Mucosa of stomach (tissue), 1 donor: ENCODE data around the gene NPBWR2.

Source experiments
- H3K27me3 ChIP-seq: one replicate; pipeline ENCODE4 v1.7.0; 2013; ENCODE audit warnings: mild to moderate bottlenecking, low read length; ENCODE audit not compliant: control insufficient read depth, insufficient read depth
- H3K36me3 ChIP-seq: one replicate; pipeline ENCODE4 v1.7.0; 2013; ENCODE audit warnings: low read length; ENCODE audit not compliant: control insufficient read depth, insufficient read depth
- H3K4me1 ChIP-seq: one replicate; pipeline ENCODE4 v1.7.0; 2013; ENCODE audit warnings: mild to moderate bottlenecking, low read length; ENCODE audit not compliant: control insufficient read depth, insufficient read depth
- H3K4me3 ChIP-seq: one replicate; pipeline ENCODE4 v1.7.0; 2013; ENCODE audit warnings: low read length
- H3K9ac ChIP-seq: one replicate; pipeline ENCODE4 v1.7.0; 2013; ENCODE audit warnings: mild to moderate bottlenecking, low read length, moderate library complexity
- H3K9me3 ChIP-seq: one replicate; pipeline ENCODE4 v1.7.0; 2013; ENCODE audit warnings: mild to moderate bottlenecking, low read length, moderate library complexity; ENCODE audit not compliant: control insufficient read depth
- donor health status: Pancreatic carcinoma.

NPBWR2 gene

GRCh38 chr20:64082820-64083377, 24.5 kb downstream of the NPBWR2 start:
- Histone ChIP-seq H3K9ac (no peak overlapping the region), H3K9me3 (no peaks in the 10 kb centered on the region), H3K27me3 (peaks cover 58% of the 10 kb centered on the region), H3K36me3 (no peaks in the 10 kb centered on the region), H3K4me3 (no peak overlapping the region), H3K4me1 (peaks cover 21% of the 10 kb centered on the region)

GRCh38 chr20:64082126-64082731, 25.1 kb downstream of the NPBWR2 start:
- Histone ChIP-seq H3K4me3 (no peak overlapping the region), H3K9ac (no peak overlapping the region), H3K27me3 (peaks cover 58% of the 10 kb centered on the region), H3K9me3 (no peaks in the 10 kb centered on the region), H3K4me1 (peaks cover 21% of the 10 kb centered on the region), H3K36me3 (no peaks in the 10 kb centered on the region)

- H3K9ac ChIP-seq = no peak overlapping the region
- no peaks in the 10 kb centered on the region for H3K36me3 ChIP-seq
- H3K9me3 ChIP-seq = no peaks in the 10 kb centered on the region
- no peak overlapping the region for H3K4me3 ChIP-seq
- H3K4me1 ChIP-seq = peaks cover 21% of the 10 kb centered on the region
- peaks cover 58% of the 10 kb centered on the region for H3K27me3 ChIP-seq
Measured at GRCh38 chr20:64081624-64081964, 25.8 kb downstream of the NPBWR2 start.

- Histone ChIP-seq H3K4me3 (no peak overlapping the region), H3K27me3 (peaks cover 54% of the 10 kb centered on the region), H3K9ac (no peak overlapping the region), H3K36me3 (no peaks in the 10 kb centered on the region), H3K9me3 (no peaks in the 10 kb centered on the region), H3K4me1 (peaks cover 21% of the 10 kb centered on the region)
Measured at GRCh38 chr20:64080813-64081623, 26.3 kb downstream of the NPBWR2 start.

DNA sequence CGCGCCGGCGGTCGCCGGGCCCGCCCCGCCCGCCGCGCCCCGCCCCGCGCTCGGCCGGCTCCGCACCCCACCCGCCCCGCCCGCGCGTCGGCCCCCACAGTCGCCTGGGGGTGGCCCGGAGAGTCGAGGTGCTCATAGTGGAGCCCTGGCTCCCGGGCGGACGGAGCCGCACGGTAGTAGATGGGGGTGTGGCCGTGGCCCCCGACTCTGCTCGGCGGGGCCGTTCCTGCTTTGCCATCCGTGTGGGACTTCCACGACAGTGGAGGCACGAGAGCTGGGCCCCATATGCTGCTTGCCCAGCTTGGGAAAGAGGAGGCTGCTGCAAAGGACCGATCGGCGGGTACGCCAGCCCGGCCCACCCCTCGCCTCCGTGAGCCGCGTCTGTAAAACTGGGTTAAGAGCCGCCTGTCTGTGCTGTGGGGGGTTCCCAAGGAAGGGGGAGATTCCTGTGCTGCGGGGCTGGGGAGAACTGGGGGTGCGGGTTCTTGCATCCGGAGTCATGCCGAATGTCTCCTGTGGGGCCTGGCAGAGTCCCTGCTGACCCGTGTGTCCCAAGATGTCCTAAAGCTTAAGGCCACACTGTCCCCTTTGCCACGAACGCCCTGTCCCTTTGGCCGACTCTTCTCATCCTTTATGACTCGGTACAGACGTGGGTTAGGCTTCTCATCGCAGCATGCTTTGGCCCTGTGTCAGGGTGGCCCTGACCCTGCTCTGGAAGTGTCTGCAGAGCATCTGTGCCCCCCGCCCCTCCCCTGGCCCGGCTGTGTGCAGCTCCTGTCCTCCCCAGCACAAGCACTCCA, 27.2 kb downstream of the NPBWR2 start, which contains the start of gene OPRL1:
OPRL1 (plus strand) TSS at position 70 of the 800 bp plus-strand sequence. CDS start 12,639 bp downstream, outside the sequence.
- no peaks in the 10 kb centered on the region for H3K36me3 ChIP-seq
- H3K27me3 ChIP-seq = peaks cover 47% of the 10 kb centered on the region
- H3K4me1 ChIP-seq = peaks cover 21% of the 10 kb centered on the region
- H3K9me3 ChIP-seq = no peaks in the 10 kb centered on the region
- H3K4me3 ChIP-seq = peak within 1 kb of the TSS; percentile 31
- H3K9ac ChIP-seq = peak within 1 kb of the TSS; percentile 61

GRCh38 chr20:64079273-64080012, 27.9 kb downstream of the NPBWR2 start, which contains the start of gene RGS19:
RGS19 (minus strand) TSS chr20:64079518; CDS start chr20:64076886, 2,632 bp downstream.
- Histone ChIP-seq H3K9me3 (no peaks in the 10 kb centered on the region), H3K36me3 (no peaks in the 10 kb centered on the region), H3K9ac (peak within 1 kb of the TSS; percentile 61), H3K4me3 (peak within 1 kb of the TSS; percentile 31), H3K4me1 (peaks cover 18% of the 10 kb centered on the region), H3K27me3 (peaks cover 40% of the 10 kb centered on the region)

DNA sequence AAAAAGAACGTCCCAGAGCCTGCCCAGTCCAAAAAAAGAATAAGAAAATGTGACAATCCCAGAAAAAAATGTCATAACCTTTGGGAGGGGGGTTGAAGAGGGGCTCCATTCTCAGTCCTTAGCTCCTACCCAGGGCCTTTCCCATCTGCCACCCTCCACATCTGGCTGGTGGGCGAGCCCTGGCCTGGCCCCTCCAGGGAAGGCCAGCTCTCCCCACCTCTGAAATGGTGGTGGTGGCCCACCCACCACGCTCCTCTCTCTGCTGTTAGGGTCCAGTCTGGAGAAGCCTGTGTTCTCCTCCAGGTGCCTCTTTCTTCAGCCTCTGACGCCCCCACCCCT, 28.5 kb downstream of the NPBWR2 start:
- H3K4me3 ChIP-seq = no peak overlapping the region
- no peaks in the 10 kb centered on the region for H3K36me3 ChIP-seq
- H3K27me3 ChIP-seq = peaks cover 34% of the 10 kb centered on the region
- H3K9ac ChIP-seq = peak overlapping the region; percentile 61
- H3K9me3 ChIP-seq = no peaks in the 10 kb centered on the region
- peaks cover 14% of the 10 kb centered on the region for H3K4me1 ChIP-seq

DNA sequence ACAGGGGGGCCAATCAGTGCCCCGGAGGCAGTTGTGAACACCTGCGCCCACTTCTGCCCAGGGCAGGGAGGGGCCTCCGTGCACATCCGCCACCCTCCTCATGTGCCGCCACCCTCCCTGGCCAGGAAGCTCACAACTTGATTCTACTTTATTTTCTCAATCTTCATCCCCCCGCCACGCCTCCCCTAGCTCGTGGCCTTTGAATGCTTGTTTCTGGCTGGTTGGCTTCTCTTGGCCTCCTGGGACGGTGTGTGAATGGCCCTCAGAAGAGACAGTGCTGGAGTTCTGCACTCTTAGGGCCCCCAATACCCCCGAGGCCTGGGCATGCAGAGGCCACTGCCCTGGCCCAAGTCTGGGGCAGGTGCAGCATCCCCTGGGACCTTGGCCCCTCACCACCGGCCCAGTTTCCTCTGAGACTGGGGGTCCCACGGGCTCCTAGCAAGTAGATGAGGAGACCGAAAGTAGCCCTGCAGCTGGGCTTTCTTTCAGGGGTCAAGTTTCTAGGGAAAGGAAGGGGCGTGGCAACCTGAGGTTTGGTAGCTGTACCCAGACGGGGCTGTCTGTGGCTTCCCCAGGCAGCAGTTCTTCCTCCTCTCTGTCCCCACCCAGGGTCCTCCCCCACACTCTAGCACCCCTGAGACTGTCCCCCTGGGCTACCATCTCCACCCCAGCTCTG, 29.4 kb downstream of the NPBWR2 start:
- Histone ChIP-seq H3K9me3 (no peaks in the 10 kb centered on the region), H3K36me3 (no peaks in the 10 kb centered on the region), H3K4me3 (no peak overlapping the region), H3K27me3 (peaks cover 28% of the 10 kb centered on the region), H3K9ac (peak overlapping the region; percentile 61), H3K4me1 (peaks cover 14% of the 10 kb centered on the region)

DNA sequence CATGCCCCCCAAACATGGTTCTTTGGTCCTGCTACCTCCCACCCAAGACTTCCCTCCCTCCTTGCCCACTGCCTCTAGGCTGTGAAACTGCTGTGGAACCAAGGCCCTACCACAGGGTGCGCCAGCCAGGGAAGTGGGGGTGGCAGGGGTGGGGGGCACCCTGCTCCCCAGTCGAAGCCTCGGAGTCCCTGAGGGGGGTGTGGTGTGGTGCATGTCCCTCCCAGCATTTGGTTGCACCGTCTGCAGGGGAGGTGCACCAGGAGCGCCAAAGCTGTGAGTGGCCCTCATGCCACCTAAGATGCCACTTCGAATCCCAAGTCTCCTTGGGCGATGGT, 29.9 kb downstream of the NPBWR2 start:
- peaks cover 23% of the 10 kb centered on the region for H3K27me3 ChIP-seq
- H3K4me1 ChIP-seq = peaks cover 14% of the 10 kb centered on the region
- no peaks in the 10 kb centered on the region for H3K36me3 ChIP-seq
- H3K9me3 ChIP-seq = no peaks in the 10 kb centered on the region
- H3K9ac ChIP-seq = peak overlapping the region; percentile 3
- H3K4me3 ChIP-seq = no peak overlapping the region

DNA sequence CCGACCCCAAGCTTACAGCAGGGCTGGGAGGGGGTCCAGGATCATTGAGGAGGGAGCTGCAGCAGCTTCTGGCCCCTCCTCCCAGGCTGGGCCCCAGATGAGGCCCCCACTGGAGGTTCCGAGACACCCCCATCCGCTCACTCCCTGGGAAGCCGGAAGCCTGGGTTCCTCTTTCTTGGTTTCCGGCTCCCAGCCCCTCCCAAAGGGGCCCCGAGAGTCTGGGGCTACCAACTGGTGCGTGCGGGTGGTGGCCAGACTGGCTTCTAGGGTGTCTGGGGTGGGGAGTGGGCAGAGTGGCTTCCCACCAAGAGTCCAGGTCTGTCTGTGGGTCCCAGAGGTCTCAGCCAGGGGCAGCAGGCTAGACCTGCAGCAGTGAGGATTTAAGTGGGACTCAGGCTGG, 30.3 kb downstream of the NPBWR2 start:
- H3K4me1 ChIP-seq = peaks cover 14% of the 10 kb centered on the region
- H3K36me3 ChIP-seq = no peaks in the 10 kb centered on the region
- no peak overlapping the region for H3K9ac ChIP-seq
- peaks cover 19% of the 10 kb centered on the region for H3K27me3 ChIP-seq
- H3K9me3 ChIP-seq = no peaks in the 10 kb centered on the region
- no peak overlapping the region for H3K4me3 ChIP-seq
